Ascending aorta (tissue), 2 donors: Measurements from ENCODE around the gene SHROOM1. TPM values are rescaled to one million over a fixed set of nuclear protein-coding genes. Genes with fewer than 3 reads are reported as not detected.

Source experiments
- DNase-seq, 2 donors: peaks; one replicate each; pipeline ENCODE4 v3.0.0-alpha.2; 2019; ENCODE audit warnings: low spot score in 2 of 2
- H3K27ac ChIP-seq, 2 donors: fragments of 200-600 bp; sonication (generic); one replicate each; pipeline ENCODE4 v1.5.1; 2016 to 2017; ENCODE audit warnings: mild to moderate bottlenecking in 1 of 2
- H3K27me3 ChIP-seq: fragments of 200-600 bp; sonication (generic); one replicate; pipeline ENCODE4 v1.5.1; 2017
- H3K36me3 ChIP-seq, 2 donors: fragments of 200-600 bp; sonication (generic); one replicate each; pipeline ENCODE4 v1.5.1; 2016
- H3K4me1 ChIP-seq, 2 donors: fragments of 200-600 bp; sonication (generic); one replicate each; pipeline ENCODE4 v1.5.1; 2016 to 2017; ENCODE audit warnings: mild to moderate bottlenecking in 1 of 2
- H3K4me3 ChIP-seq, 2 donors: fragments of 200-600 bp; sonication (generic); one replicate each; pipeline ENCODE4 v1.5.1; 2016 to 2017; ENCODE audit warnings: mild to moderate bottlenecking in 1 of 2
- H3K9me3 ChIP-seq, 2 donors: fragments of 200-600 bp; sonication (generic); one replicate each; pipeline ENCODE4 v1.5.1; 2016
- CTCF ChIP-seq, 3 experiments: fragments of 200-600 bp in 2 of 3; fragments of 450-650 bp in 1 of 3; sonication (generic) in 2 of 3; IDR thresholded peaks; one replicate each; pipeline ENCODE4 v1.5.1; 2016 to 2019; ENCODE audit warnings: antibody characterized with exemption in 3 of 3, mild to moderate bottlenecking in 1 of 3, moderate library complexity in 1 of 3
- intact Hi-C: fragments of 100-400 bp; cut with DNase I; formaldehyde crosslinking; loops from one replicate; pipeline ENCODE4 v1.15.1; 2023
- total RNA-seq: library from RNA; depleted of rRNA; stranded (reverse); fragments of >200 nt; gene quantifications from one replicate; pipeline ENCODE4 v1.1.0, GENCODE V29; 2016

SHROOM1 gene
- total RNA-seq, 1 donor from 2014 or later = 49.4 TPM

- Histone ChIP-seq H3K36me3 (no peaks in the 10 kb centered on the region), H3K9me3 (no peaks in the 10 kb centered on the region), H3K4me1 (peaks cover 8 to 10% of the 10 kb centered on the region in 2 donors), H3K27me3 (peaks cover 5% of the 10 kb centered on the region), H3K4me3 (no peak overlapping the region), H3K27ac (no peak overlapping the region)
- no peak for DNase-seq
- no peak for TF ChIP-seq CTCF (IDR thresholded peaks at IDR 0.05)
- intact Hi-C loops = no loop called here
Measured at GRCh38 chr5:132817011-132817410, 13.4 kb downstream of the SHROOM1 start.

GRCh38 chr5:132816554-132816953, 13.9 kb downstream of the SHROOM1 start:
- intact Hi-C loops = no loop called here
- no peak overlapping the region for H3K27ac ChIP-seq
- peaks cover 5% of the 10 kb centered on the region for H3K27me3 ChIP-seq

GRCh38 chr5:132816083-132816482, 14.4 kb downstream of the SHROOM1 start:
- peaks cover 5% of the 10 kb centered on the region for H3K27me3 ChIP-seq
- H3K9me3 ChIP-seq = no peaks in the 10 kb centered on the region
- H3K4me3 ChIP-seq = no peak overlapping the region
- no peak for TF ChIP-seq CTCF (IDR thresholded peaks at IDR 0.05)
- no peak for DNase-seq
- intact Hi-C loops = no loop called here
- H3K36me3 ChIP-seq = no peaks in the 10 kb centered on the region
- H3K27ac ChIP-seq = no peak overlapping the region
- H3K4me1 ChIP-seq = peaks cover 8 to 10% of the 10 kb centered on the region in 2 donors

More at GRCh38 chr5:132816554-132816953, 13.9 kb downstream of the SHROOM1 start:
- Histone ChIP-seq H3K4me3 (no peak overlapping the region), H3K9me3 (no peaks in the 10 kb centered on the region), H3K4me1 (peaks cover 8 to 10% of the 10 kb centered on the region in 2 donors), H3K36me3 (no peaks in the 10 kb centered on the region)
- TF ChIP-seq CTCF (IDR thresholded peaks at IDR 0.05) = no peak
- peak in 1 of 2 donors; percentile 12 for DNase-seq

DNA sequence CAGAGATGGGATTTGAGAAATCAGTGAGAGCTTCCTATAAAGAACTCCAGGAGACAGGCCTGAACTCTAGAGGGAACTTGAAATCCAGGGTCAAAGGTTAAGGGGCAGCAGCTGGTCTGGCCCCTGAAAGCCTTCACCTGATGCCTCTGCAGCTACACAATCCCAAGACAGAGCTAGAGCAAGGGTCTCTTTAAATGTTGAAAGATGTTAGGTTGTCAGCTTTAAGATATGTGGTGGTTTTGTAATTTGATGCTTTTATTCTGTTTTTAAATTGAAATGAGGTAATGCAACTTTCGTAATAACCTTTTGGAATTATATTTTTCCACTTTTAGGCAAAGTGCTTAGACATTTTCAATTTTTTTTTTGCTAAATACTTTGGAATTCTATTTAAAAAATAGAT, 15.0 kb downstream of the SHROOM1 start:
- no peak for DNase-seq
- Histone ChIP-seq H3K27me3 (peaks cover 5% of the 10 kb centered on the region), H3K27ac (no peak overlapping the region), H3K4me1 (peaks cover 8 to 10% of the 10 kb centered on the region in 2 donors), H3K36me3 (no peaks in the 10 kb centered on the region), H3K9me3 (no peaks in the 10 kb centered on the region), H3K4me3 (no peak overlapping the region)
- intact Hi-C loops = no loop called here
- TF ChIP-seq CTCF (IDR thresholded peaks at IDR 0.05) = no peak

- no peak for TF ChIP-seq CTCF (IDR thresholded peaks at IDR 0.05)
- no peaks in the 10 kb centered on the region for H3K9me3 ChIP-seq
- peak overlapping the region; percentile 53 to 62 for H3K4me3 ChIP-seq
- H3K36me3 ChIP-seq = no peaks in the 10 kb centered on the region
- no peak overlapping the region for H3K27ac ChIP-seq
- peak in 1 of 2 donors; percentile 62 for DNase-seq
- intact Hi-C loops = loop anchor here (5.0 kb wide), 1 partner anchor 37 kb away; the partner anchor contains the start of gene SEPTIN8
- peaks cover 7 to 8% of the 10 kb centered on the region in 2 donors for H3K4me1 ChIP-seq
- H3K27me3 ChIP-seq = peaks cover 5% of the 10 kb centered on the region
Measured at GRCh38 chr5:132814503-132815294, 15.7 kb downstream of the SHROOM1 start.
